Heart left ventricle (tissue), 16 donors: Measurements from ENCODE around the gene STEAP3. TPM values are rescaled to one million over a fixed set of nuclear protein-coding genes. Genes with fewer than 3 reads are reported as not detected.

Source experiments
- ATAC-seq, 4 donors: fragments of 200-7000 bp; cut with Tn5 transposase; one replicate each; pipeline ENCODE4 v1.9.1; 2020 to 2022; ENCODE audit warnings: moderate library complexity in 4 of 4, mild to moderate bottlenecking in 3 of 4, moderate number of reproducible peaks in 1 of 4
- DNase-seq, 5 donors: peaks; one replicate each; pipeline ENCODE4 v3.0.0-alpha.2; 2020
- H3K27ac ChIP-seq, 12 donors: fragments of 200-600 bp; sonication (generic) in 4 of 12; one replicate each; pipeline versions ENCODE4 v1.5.0 to v1.8.0; 2016 to 2022; ENCODE audit warnings: mild to moderate bottlenecking in 2 of 12
- H3K27me3 ChIP-seq, 9 donors: fragments of 200-600 bp; sonication (generic) in 2 of 9; one replicate each; pipeline versions ENCODE4 v1.5.1 to v1.8.0; 2016 to 2022; ENCODE audit warnings: mild to moderate bottlenecking in 3 of 9
- H3K36me3 ChIP-seq, 9 donors: fragments of 200-600 bp; sonication (generic) in 2 of 9; one replicate each; pipeline versions ENCODE4 v1.5.0 to v1.8.0; 2018 to 2022; ENCODE audit warnings: mild to moderate bottlenecking in 2 of 9
- H3K4me1 ChIP-seq, 12 donors: fragments of 200-600 bp; sonication (generic) in 4 of 12; one replicate each; pipeline versions ENCODE4 v1.5.0 to v1.8.0; 2016 to 2022; ENCODE audit warnings: mild to moderate bottlenecking in 3 of 12
- H3K4me3 ChIP-seq, 12 donors: fragments of 200-600 bp; sonication (generic) in 4 of 12; one replicate each; pipeline versions ENCODE4 v1.5.0 to v1.8.0; 2017 to 2022; ENCODE audit warnings: mild to moderate bottlenecking in 9 of 12, moderate library complexity in 4 of 12
- H3K9me3 ChIP-seq, 12 donors: fragments of 200-600 bp; sonication (generic) in 4 of 12; one replicate each; pipeline versions ENCODE4 v1.5.0 to v1.8.0; 2016 to 2022; ENCODE audit warnings: mild to moderate bottlenecking in 1 of 12
- CTCF ChIP-seq, 12 donors: fragments of 200-600 bp; sonication (generic) in 4 of 12; IDR thresholded peaks; one replicate each; pipeline versions ENCODE4 v1.5.0 to v1.8.0; 2018 to 2022; ENCODE audit warnings: antibody characterized with exemption in 12 of 12, mild to moderate bottlenecking in 5 of 12
- POLR2A ChIP-seq, 2 donors: fragments of 450-650 bp; IDR thresholded peaks; one replicate each; pipeline ENCODE4 v1.6.1; 2017; ENCODE audit warnings: antibody characterized with exemption in 2 of 2, mild to moderate bottlenecking in 2 of 2, moderate library complexity in 2 of 2
- WGBS, 4 donors: extraction: QIAGEN DNeasy Blood & Tissue Kit in 2 of 4; methylation state at CpG; one replicate each; pipeline versions ENCODE4 v1.1.5 to v1.1.7; 2013 to 2018; 5-methylcytosine and 5-hydroxymethylcytosine counted together
- intact Hi-C, 10 donors: fragments of 100-400 bp; cut with DNase I; formaldehyde crosslinking; loops; one replicate each; pipeline versions ENCODE4 v1.11.1 to v1.14.2; 2022
- polyA plus RNA-seq, 2 donors: library from polyadenylated mRNA; stranded (reverse); fragments of 200-250 nt; gene quantifications; one replicate each; pipeline ENCODE4 v1.2.3, GENCODE V29; 2013
- total RNA-seq, 9 donors: library from RNA; depleted of rRNA in 2 of 9; stranded (reverse); fragments of >200 nt in 2 of 9; fragmentation: NEBNext Ultra II Directional in 3 of 9; extraction: Animal tissue kit (Norgen Biotek cat#: 25700) in 3 of 9; gene quantifications; one replicate each; pipeline versions ENCODE4 v1.1.0 to v1.2.4, GENCODE V29; 2016 to 2023
- donor health status: ischemic (EF 13 %, LVEDD 7.1; RV severe dilation, severe dysfunction).
- donor health status: healthy with polysubstance abuse.
- donor health status: DM: no; HTN: yes; CAD: no.
- donor health status: DM: no; HTN: no; CAD: no.
- donor health status: ischemic (EF 25% LVEDD 6.9; RV normal size, moderate dysfunction).
- donor health status: ischemic (EF 25% LVEDD 5.7; RV mildly dilated, moderate dysfunction).
- donor health status: healthy.
- donor health status: DM: yes; HTN: yes; CAD: no.
- donor health status: ischemic (EF 35%, LVEDD 5.7; RV mildly dilated, moderate dysfunction).
- donor health status: nonischemic (EF 11% LVEDD 7.7; RV severe dilation, severe dysfunction).
- donor health status: DM: yes; HTN: yes; CAD: no.
- donor health status: PGD.
- donor health status: ischemic (EF 29% LVEDD 5.4; RV normal size, mild dysfunction).
- donor health status: nonischemic (EF 23%, LVEDD 6.1; RV moderate dilation, normal function).

The STEAP3 gene
- total and polyA plus RNA-seq, 11 donors: 4.9 to 38.5 (median 11.1) TPM

- WGBS, 4 donors: 89 to 97% (median 94%) methylated on average over 4 to 5 of the region's 5 CpGs
- Histone ChIP-seq H3K9me3 (no peaks in the 10 kb centered on the region), H3K27me3 (peaks cover 0 to 5% (median 0%) of the 10 kb centered on the region in 9 donors), H3K36me3 (no peaks in the 10 kb centered on the region), H3K4me3 (no peak overlapping the region), H3K27ac (no peak overlapping the region), H3K4me1 (peaks cover 0 to 19% (median 12%) of the 10 kb centered on the region in 12 donors)
- intact Hi-C loops: loop anchor here in 1 of 10 donors (10.0 kb wide), 1 partner anchor 177 kb away; no protein-coding TSS in a partner anchor
- ATAC-seq: no peak
- no peak for DNase-seq
- TF ChIP-seq POLR2A (IDR thresholded peaks at IDR 0.05) (no peak), CTCF (IDR thresholded peaks at IDR 0.05) (no peak)
Observed at GRCh38 chr2:119228136-119228535, 4.5 kb downstream of the STEAP3 start.

GRCh38 chr2:119228964-119229363 is 5.3 kb downstream of the STEAP3 start:
- intact Hi-C loops: loop anchor here in 1 of 10 donors (10.0 kb wide), 1 partner anchor 176 kb away; no protein-coding TSS in a partner anchor
- ATAC-seq: no peak
- DNase-seq: no peak
- no peak overlapping the region for H3K4me3 ChIP-seq
- no peak for TF ChIP-seq CTCF (IDR thresholded peaks at IDR 0.05)
- TF ChIP-seq POLR2A (IDR thresholded peaks at IDR 0.05): no peak
- peaks cover 0 to 13% (median 8%) of the 10 kb centered on the region in 12 donors for H3K4me1 ChIP-seq
- H3K36me3 ChIP-seq: no peaks in the 10 kb centered on the region
- H3K27ac ChIP-seq: no peak overlapping the region
- peaks cover 0 to 5% (median 0%) of the 10 kb centered on the region in 9 donors for H3K27me3 ChIP-seq
- H3K9me3 ChIP-seq: no peaks in the 10 kb centered on the region
- WGBS, 4 donors: 96 to 98% (median 98%) methylated on average over 7 of the region's 7 CpGs

DNA sequence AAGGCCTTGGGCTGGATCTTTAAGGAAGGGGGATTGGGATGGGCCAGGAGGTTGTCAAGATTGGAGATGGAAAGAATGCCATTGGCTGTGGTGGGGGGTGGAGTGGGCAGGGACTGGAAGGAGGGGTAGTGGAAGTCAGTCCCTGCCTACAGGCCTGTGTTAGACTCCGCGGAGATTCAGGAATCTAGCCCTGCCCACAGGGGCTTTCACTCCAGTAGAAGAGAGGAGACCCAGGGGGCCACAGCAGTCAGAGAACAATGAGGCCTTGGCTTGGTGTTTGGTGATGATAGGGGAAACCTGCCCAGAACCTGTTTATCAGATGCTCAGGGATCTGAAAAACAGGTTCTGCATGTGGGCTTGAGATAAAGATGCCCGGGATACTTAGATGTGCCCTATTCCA is 6.1 kb downstream of the STEAP3 start:
- intact Hi-C loops: loop anchor here in 2 of 10 donors (10.0 kb wide), 2 partner anchors 175 to 245 kb away; no protein-coding TSS in a partner anchor
- Histone ChIP-seq H3K36me3 (no peaks in the 10 kb centered on the region), H3K4me1 (peaks cover 0 to 6% (median under 1%) of the 10 kb centered on the region in 12 donors), H3K27me3 (peaks cover 0 to 4% (median 0%) of the 10 kb centered on the region in 9 donors), H3K27ac (no peak overlapping the region), H3K9me3 (no peaks in the 10 kb centered on the region), H3K4me3 (no peak overlapping the region)
- TF ChIP-seq CTCF (IDR thresholded peaks at IDR 0.05) (no peak), POLR2A (IDR thresholded peaks at IDR 0.05) (no peak)
- no peak for ATAC-seq
- WGBS, 4 donors: 79 to 89% (median 82%) methylated on average over 3 of the region's 3 CpGs
- DNase-seq: no peak

GRCh38 chr2:119230219-119231185 is 6.9 kb downstream of the STEAP3 start:
- Histone ChIP-seq H3K36me3 (no peaks in the 10 kb centered on the region), H3K27ac (no peak overlapping the region), H3K4me1 (peaks cover 0 to 3% (median 0%) of the 10 kb centered on the region in 12 donors), H3K4me3 (no peak overlapping the region), H3K27me3 (no peaks in the 10 kb centered on the region), H3K9me3 (no peaks in the 10 kb centered on the region)
- 70 to 78% (median 72%) methylated on average over 24 to 28 of the region's 28 CpGs for WGBS, 4 donors
- DNase-seq: no peak
- TF ChIP-seq CTCF (IDR thresholded peaks at IDR 0.05) (no peak), POLR2A (IDR thresholded peaks at IDR 0.05) (no peak)
- no peak for ATAC-seq
- intact Hi-C loops: loop anchor here in 1 of 10 donors (10.0 kb wide), 1 partner anchor 244 kb away; no protein-coding TSS in a partner anchor
